ELR (cell line): ENCODE measurements around the gene MYH9.

Experiments
- DNase-seq: peaks from one replicate; pipeline ENCODE4 v3.0.0-alpha.2; 2015; ENCODE audit warnings: low read depth

Gene MYH9

GRCh38 chr22:36245805-36246356 is 141.9 kb downstream of the MYH9 start:
- DNase-seq, result no peak

DNA sequence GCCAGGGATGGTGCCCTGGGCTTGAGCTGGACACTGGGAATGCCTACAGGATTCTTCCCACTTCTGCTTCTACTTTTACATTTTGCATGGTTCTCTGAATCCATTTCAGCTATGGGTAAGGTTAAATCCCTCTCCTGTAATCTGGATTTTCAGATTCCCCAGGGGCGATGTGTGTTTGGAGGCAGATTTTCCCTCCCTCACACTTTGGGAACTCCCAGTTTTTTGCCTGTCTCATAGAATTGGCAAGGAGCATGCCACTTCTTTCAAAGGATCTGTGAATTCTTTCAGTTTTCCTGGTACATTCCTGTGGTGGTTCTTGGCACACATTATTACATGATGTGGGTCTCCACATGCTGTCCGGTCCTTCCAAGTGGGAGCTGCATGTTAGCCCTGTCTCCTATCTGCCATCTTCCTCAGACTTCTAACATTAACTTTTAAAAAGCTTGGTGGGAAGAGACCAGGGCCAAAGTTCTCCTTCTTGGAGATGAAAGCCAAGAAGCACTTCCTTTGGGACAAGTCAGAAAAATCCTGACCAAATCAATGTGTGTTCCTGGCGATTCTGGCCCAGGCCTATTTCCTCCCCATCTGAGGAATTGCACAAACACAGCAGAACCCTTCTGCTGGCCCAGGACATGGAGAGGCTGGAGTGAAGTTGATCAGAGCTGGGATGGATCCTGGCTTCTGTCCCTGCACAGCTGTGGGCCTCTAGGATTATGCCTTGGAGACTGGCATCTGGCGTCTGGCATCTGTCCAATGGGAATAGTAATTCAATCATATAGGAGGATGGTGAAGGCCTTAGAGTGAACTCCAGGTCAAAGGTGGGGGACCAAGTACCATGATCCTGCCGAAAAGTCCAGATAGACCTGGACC is 143.0 kb downstream of the MYH9 start:
- DNase-seq, result no peak

- no peak for DNase-seq
These were observed 143.8 kb downstream of the MYH9 start for GRCh38 chr22:36243986-36244385.

- peak; percentile 97 for DNase-seq
These were observed 148.2 kb downstream of the MYH9 start, which contains the start of gene APOL2 for GRCh38 chr22:36239401-36240171. Gene APOL2 (minus strand): TSS chr22:36239527. CDS start chr22:36233162, 6,365 bp downstream.

DNA sequence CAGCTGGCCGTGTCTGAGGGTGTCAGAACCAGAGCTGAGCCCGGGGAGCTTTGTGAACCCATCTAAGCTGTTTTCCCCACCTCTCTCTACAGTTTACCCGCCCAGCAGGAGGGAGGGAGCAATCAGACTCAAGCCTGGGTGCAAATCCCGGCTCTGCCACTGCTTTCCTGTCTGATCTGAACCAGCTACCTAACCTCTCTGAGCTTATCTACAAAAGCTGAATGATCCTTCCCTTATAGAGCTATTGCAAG is 148.7 kb downstream of the MYH9 start:
- DNase-seq, result no peak

DNA sequence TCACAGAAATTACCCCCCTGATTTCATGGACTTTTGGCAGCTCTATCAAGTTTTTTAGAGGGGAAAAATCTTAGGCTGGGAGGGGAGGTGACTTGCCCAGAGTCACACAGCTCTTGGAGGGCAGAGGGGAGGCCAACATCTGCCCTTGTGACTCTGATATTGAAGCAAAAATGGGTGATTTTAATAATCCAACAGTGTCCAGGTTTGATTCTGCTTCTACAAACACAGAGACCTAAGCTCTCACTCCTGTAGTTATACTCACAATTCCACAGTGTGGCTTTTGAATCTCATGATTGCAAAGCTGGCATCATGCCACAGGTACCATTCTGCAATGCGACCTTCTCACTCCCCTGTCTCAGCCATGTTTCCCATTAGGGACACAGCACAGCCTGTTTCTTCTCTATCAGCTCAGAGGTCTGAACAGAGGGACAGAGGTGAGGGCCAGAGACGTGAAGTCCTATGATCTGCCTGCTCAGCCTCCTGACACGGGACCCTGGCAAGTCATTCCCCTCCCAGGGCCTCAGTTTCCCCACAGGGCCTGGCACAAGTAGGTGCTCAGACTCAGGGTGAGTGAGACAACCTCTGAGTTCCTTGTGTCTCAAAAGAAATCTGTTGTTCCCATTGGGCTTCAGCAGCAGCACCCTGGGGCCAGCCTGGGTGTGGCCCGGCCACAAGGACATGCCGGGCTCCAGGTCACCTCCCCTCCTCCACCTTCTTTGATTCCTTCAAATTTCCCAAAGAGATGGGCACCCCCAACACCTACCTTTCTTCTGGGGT is 149.2 kb downstream of the MYH9 start:
- peak; percentile 26 for DNase-seq

GRCh38 chr22:36237462-36238372 is 150.1 kb downstream of the MYH9 start:
- DNase-seq, result peak; percentile 25

DNA sequence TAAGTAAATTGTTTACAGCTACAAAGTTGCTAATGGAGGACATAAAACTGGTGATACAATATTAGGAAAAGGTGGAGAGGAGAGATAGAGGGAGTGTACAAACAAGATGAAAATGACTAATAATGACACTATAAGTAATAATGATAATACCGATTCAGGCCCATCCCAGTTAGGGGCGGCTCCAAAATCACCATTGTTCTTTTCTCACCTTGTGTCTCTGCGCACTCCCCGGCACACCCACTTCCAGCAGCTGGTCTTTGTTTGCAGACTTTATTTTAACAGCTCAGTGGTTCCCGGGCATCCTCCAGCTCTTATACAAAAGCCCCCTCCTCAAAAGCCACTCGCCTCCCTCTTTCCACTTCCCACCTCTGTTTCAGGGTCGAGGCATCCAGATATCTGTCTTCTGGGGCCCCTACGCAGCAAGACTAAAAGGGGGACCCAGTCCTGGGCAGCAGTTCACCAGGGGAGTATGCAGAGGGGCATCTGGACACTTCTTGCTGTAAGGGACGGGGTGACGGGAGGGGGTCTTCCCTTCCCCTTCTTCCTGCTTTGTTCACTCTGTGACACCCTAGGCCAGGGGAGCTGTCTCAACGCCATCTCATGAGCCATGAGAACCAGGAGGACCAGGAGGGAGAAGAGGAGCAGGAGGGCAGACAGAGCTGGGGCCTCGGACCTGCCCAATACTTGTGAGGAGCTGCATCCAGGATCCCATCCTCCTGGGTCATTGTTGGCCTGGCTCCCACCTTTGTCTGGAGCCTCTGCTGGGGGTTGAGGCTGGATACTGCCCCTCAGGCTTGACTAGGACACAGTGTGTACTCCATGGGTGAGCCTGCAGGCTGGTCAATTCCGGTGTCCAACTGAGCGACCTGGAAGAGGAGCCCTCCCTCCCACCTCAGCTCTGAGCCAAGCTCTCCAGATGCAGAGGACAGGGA is 151.1 kb downstream of the MYH9 start:
- no peak for DNase-seq

DNA sequence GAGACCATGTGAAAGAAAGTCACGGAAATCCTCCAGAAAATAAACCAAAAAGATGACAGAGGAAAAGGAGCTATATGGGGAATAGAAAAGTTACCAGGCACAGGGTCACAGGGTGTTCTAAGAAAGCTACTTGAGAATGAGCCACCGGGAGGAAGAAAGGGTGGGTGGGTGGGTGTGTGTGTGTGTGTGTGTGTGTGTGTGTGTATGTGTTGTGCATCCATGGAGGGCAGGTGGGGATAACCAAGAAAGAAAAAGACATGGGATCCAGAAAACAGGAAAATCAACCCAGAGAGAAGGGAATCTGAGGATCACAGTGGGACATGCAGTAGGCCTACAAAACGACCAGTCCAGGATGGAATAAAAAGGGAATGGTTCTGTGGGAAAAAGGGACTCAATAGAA is 152.2 kb downstream of the MYH9 start:
- DNase-seq, result no peak

GRCh38 chr22:36234919-36235318 is 152.8 kb downstream of the MYH9 start:
- DNase-seq, result no peak

DNA sequence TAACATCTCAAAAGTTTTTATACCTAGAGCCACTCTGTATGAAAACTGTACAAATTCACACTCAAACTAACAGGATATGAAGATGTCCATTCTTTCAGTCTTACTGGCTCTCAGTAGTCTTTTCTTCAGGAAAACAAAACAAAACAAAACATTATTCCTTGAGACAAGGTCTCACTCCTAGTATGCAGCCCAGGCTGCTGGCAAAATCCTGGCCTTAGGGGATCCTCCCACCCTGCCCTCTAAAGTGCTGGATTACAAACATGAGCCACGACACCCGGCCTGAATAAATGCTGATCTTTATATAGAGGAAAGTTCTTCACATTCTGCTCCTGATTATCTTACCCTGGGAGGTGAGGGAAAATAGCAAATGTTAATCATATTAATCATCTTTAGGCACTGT is 153.6 kb downstream of the MYH9 start:
- DNase-seq, result no peak

- no peak for DNase-seq
These were observed 154.0 kb downstream of the MYH9 start for GRCh38 chr22:36233796-36234195.

- no peak for DNase-seq
These were observed 154.9 kb downstream of the MYH9 start for GRCh38 chr22:36232715-36233401.
